MCF 10A (cell line): ENCODE data around the gene CLECL1. TPM values are rescaled to one million over a fixed set of nuclear protein-coding genes. Genes with fewer than 3 reads are reported as not detected.

ENCODE experiments used
- BruUV-seq: library from RNA; stranded (reverse); fragments of 400-500 nt; replicated peaks from 2 replicates; lab custom pipeline; 2021; lab: Mats Ljungman, UMichigan
- CTCF ChIA-PET: fragments of 300-600 bp; sonication (Branson Sonifier 250); formaldehyde crosslinking; extraction: SDS; loops from one replicate; lab custom pipeline; 2021; ENCODE audit warnings: antibody characterized with exemption, inconsistent platforms; lab: Yijun Ruan, JAX
- POLR2A ChIA-PET: fragments of 300-600, 350-650 bp; sonication (Branson Sonifier 250); formaldehyde crosslinking; extraction: SDS; loops from one replicate; lab custom pipeline; 2020; ENCODE audit warnings: antibody characterized with exemption, inconsistent platforms; lab: Yijun Ruan, JAX
- DNase-seq: peaks from one replicate; pipeline ENCODE4 v3.0.0-alpha.2; 2018; ENCODE audit not compliant: unreplicated experiment
- H3K27ac Mint-ChIP-seq: one replicate; pipeline ENCODE4 v1.8.0; 2022; ENCODE audit warnings: mild to moderate bottlenecking, low read depth, mixed read lengths; ENCODE audit not compliant: unreplicated experiment
- H3K27me3 Mint-ChIP-seq: one replicate; pipeline ENCODE4 v1.8.0; 2022; ENCODE audit warnings: mixed read lengths; ENCODE audit not compliant: insufficient read depth, unreplicated experiment
- H3K36me3 Mint-ChIP-seq: one replicate; pipeline ENCODE4 v1.8.0; 2022; ENCODE audit warnings: mild to moderate bottlenecking, moderate library complexity, mixed read lengths; ENCODE audit not compliant: insufficient read depth, unreplicated experiment
- H3K4me1 Mint-ChIP-seq: one replicate; pipeline ENCODE4 v1.8.0; 2022; ENCODE audit warnings: mixed read lengths; ENCODE audit not compliant: insufficient read depth, unreplicated experiment
- H3K4me3 Mint-ChIP-seq: one replicate; pipeline ENCODE4 v1.8.0; 2022; ENCODE audit warnings: mild to moderate bottlenecking, moderate library complexity, mixed read lengths; ENCODE audit not compliant: unreplicated experiment
- H3K9me3 Mint-ChIP-seq: one replicate; pipeline ENCODE4 v1.8.0; 2022; ENCODE audit warnings: mixed read lengths; ENCODE audit not compliant: unreplicated experiment
- intact Hi-C: fragments of 100-400 bp; cut with micrococcal nuclease; formaldehyde crosslinking; loops from 2 replicates; pipeline ENCODE4 v1.14.1; 2022
- total RNA-seq: library from RNA; stranded (reverse); gene quantifications from 2 replicates; pipeline ENCODE4 v1.2.3, GENCODE V29; 2022
- TF ChIP-seq, protein P1 (sequence below): fragments of 200-600 bp; IDR thresholded peaks from one replicate; pipeline ENCODE4 v1.8.0; 2022; ENCODE audit warnings: antibody characterized with exemption, mild to moderate bottlenecking; ENCODE audit not compliant: unreplicated experiment

The CLECL1 gene
- total RNA-seq, 1 experiment from 2014 or later = not detected

DNA sequence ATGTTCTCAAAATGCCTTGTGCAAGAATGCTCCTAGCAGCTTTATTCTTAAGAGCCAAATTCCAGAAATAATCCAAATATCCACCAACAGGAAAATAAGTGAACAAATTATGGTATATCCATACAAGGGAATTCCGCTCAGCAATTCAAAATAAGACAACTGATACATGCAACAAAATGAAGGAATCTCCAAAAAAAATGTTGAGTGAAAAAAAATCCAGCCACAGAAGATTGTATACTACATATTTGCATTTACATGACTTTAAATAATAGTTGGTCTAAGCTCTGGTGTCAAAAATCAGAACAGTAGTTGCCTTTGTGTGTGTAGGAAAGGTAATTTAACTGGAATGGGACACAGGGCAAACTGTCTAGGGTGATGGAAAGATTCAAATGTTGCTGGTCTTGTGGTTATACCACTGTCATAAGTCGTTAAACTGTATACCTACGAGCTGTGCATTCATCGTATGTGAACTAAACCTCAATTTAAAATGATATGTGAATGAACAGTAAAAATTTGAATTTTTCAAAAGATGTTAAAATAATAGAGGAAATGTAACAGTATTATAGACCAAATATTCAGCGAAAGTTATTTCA lies 24.6 kb upstream of the CLECL1 start:
- TF ChIP-seq, protein P1, sequence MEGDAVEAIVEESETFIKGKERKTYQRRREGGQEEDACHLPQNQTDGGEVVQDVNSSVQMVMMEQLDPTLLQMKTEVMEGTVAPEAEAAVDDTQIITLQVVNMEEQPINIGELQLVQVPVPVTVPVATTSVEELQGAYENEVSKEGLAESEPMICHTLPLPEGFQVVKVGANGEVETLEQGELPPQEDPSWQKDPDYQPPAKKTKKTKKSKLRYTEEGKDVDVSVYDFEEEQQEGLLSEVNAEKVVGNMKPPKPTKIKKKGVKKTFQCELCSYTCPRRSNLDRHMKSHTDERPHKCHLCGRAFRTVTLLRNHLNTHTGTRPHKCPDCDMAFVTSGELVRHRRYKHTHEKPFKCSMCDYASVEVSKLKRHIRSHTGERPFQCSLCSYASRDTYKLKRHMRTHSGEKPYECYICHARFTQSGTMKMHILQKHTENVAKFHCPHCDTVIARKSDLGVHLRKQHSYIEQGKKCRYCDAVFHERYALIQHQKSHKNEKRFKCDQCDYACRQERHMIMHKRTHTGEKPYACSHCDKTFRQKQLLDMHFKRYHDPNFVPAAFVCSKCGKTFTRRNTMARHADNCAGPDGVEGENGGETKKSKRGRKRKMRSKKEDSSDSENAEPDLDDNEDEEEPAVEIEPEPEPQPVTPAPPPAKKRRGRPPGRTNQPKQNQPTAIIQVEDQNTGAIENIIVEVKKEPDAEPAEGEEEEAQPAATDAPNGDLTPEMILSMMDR = no peak
- H3K9me3 Mint-ChIP-seq = no peaks in the 10 kb centered on the region
- BruUV-seq = no TSS peak

DNA sequence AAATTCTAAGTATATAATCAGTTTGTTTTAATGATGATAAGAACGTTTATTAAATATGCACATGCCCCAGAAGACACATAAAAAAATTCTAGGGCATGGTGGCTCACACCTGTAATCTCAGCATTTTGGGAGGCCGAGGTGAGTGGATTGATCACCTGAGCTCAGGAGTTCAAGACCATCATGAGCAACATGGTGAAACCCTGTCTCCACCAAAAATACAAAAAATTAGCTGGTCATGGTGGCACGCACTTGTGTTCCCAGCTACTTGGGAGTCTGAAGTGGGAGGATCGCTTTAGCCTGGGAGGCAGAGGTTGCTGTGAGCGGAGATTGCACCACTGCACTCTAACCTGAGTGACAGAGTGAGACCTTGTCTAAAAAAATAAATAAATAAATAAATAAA lies 23.8 kb upstream of the CLECL1 start:
- ChIA-PET POLR2A (no interaction called here), CTCF (interaction anchor here (0.7 to 2.4 kb wide), 6 partner anchors 19 to 606 kb away, joined by 3 to 9 read pairs (median 4); no protein-coding TSS in a partner anchor)
- H3K4me1 Mint-ChIP-seq = no peaks in the 10 kb centered on the region
- H3K27ac Mint-ChIP-seq = no peak overlapping the region
- TF ChIP-seq, protein P1 = no peak
- H3K4me3 Mint-ChIP-seq = no peak overlapping the region
- H3K36me3 Mint-ChIP-seq = no peaks in the 10 kb centered on the region
- no peak for DNase-seq
- no peaks in the 10 kb centered on the region for H3K9me3 Mint-ChIP-seq
- H3K27me3 Mint-ChIP-seq = peaks cover 76% of the 10 kb centered on the region
- intact Hi-C loops = loop anchor here (10.0 kb wide), 1 partner anchor 248 kb away; no protein-coding TSS in a partner anchor
- no TSS peak for BruUV-seq

More for the DNA sequence above, 24.6 kb upstream of the CLECL1 start:
- Mint-ChIP-seq H3K4me1 (no peaks in the 10 kb centered on the region), H3K4me3 (no peak overlapping the region), H3K27ac (no peak overlapping the region), H3K36me3 (no peaks in the 10 kb centered on the region), H3K27me3 (peaks cover 79% of the 10 kb centered on the region)
- CTCF ChIA-PET = interaction anchor here (0.6 to 1.7 kb wide), 7 partner anchors 15 to 605 kb away, joined by 3 to 9 read pairs (median 3); no protein-coding TSS in a partner anchor
- intact Hi-C loops = loop anchor here (10.0 kb wide), 1 partner anchor 247 kb away; no protein-coding TSS in a partner anchor
- POLR2A ChIA-PET = no interaction called here
- DNase-seq = no peak

DNA sequence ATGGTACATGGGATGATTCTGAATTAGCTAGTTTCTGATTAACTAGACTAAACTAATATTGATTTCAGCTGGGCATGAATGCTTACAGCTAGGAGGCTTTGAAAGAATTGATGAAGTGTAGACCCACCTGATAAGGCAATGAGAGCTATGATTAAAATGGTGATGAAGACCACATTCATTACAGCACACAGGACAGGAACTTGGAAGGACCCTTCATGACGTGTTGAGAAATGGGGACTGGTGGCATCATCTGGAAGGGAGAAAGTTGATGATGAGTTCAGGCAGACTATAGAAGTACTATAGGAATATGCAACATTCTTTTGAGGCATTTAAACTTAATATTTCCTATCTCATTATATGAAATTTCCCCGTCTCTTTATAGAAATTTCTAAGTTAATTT lies 23.3 kb upstream of the CLECL1 start:
- ChIA-PET POLR2A (no interaction called here), CTCF (interaction anchor here (0.6 to 2.4 kb wide), 7 partner anchors 13 to 383 kb away, joined by 3 to 9 read pairs (median 4); partner anchors contain the start of gene CLEC2B)
- TF ChIP-seq, protein P1 = no peak
- no TSS peak for BruUV-seq
- H3K9me3 Mint-ChIP-seq = no peaks in the 10 kb centered on the region
- intact Hi-C loops = loop anchor here (10.0 kb wide), 1 partner anchor 249 kb away; no protein-coding TSS in a partner anchor
- no peak for DNase-seq
- no peak overlapping the region for H3K4me3 Mint-ChIP-seq
- no peaks in the 10 kb centered on the region for H3K36me3 Mint-ChIP-seq
- no peaks in the 10 kb centered on the region for H3K4me1 Mint-ChIP-seq
- H3K27ac Mint-ChIP-seq = no peak overlapping the region
- peaks cover 76% of the 10 kb centered on the region for H3K27me3 Mint-ChIP-seq

DNA sequence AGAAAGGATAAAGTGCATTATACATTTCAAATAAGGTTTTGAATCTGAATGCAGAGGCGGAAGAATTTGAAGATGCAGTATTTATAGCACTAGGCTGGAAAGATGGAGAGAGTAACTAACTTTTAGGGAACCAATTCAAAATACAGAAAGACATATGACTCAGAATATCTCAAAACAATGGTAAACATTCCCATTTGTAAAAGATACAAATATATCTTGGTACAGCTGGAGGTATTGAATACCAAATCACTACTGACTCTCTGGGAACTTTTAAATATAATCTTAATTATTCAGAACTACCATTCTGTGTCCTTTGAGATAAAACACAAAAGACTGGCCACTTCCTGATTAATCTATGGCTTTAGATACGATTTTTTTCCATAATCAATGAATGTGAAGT lies 22.7 kb upstream of the CLECL1 start:
- no peaks in the 10 kb centered on the region for H3K4me1 Mint-ChIP-seq
- H3K4me3 Mint-ChIP-seq = no peak overlapping the region
- DNase-seq = no peak
- intact Hi-C loops = loop anchor here (10.0 kb wide), 1 partner anchor 249 kb away; no protein-coding TSS in a partner anchor
- TF ChIP-seq, protein P1 = no peak
- no peaks in the 10 kb centered on the region for H3K9me3 Mint-ChIP-seq
- ChIA-PET CTCF (interaction anchor here (0.6 to 2.4 kb wide), 8 partner anchors 13 to 384 kb away, joined by 3 to 9 read pairs (median 4); partner anchors contain the start of gene CLEC2B), POLR2A (no interaction called here)
- H3K27ac Mint-ChIP-seq = no peak overlapping the region
- H3K27me3 Mint-ChIP-seq = peaks cover 71% of the 10 kb centered on the region
- no peaks in the 10 kb centered on the region for H3K36me3 Mint-ChIP-seq
- BruUV-seq = no TSS peak
